Gastrocnemius medialis (tissue), 4 donors: ENCODE measurements around the gene LHFPL2.

Experiments
- POLR2A ChIP-seq, 2 donors: fragments of 450-650 bp; IDR thresholded peaks; one replicate each; pipeline ENCODE4 v1.6.1; 2017; ENCODE audit warnings: antibody characterized with exemption in 2 of 2, mild to moderate bottlenecking in 2 of 2, moderate library complexity in 2 of 2
- TF ChIP-seq, protein P1 (sequence below), 5 experiments: fragments of 450-650 bp in 3 of 5; fragments of 200-600 bp in 2 of 5; sonication (generic) in 2 of 5; IDR thresholded peaks in 4 of 5; conservative IDR thresholded peaks in 1 of 5; 1 replicate in 4 of 5; 2 replicates in 1 of 5; pipeline ENCODE4 v1.5.1; 2016 to 2019; ENCODE audit warnings: antibody characterized with exemption in 5 of 5, mild to moderate bottlenecking in 3 of 5, moderate library complexity in 3 of 5

DNA sequence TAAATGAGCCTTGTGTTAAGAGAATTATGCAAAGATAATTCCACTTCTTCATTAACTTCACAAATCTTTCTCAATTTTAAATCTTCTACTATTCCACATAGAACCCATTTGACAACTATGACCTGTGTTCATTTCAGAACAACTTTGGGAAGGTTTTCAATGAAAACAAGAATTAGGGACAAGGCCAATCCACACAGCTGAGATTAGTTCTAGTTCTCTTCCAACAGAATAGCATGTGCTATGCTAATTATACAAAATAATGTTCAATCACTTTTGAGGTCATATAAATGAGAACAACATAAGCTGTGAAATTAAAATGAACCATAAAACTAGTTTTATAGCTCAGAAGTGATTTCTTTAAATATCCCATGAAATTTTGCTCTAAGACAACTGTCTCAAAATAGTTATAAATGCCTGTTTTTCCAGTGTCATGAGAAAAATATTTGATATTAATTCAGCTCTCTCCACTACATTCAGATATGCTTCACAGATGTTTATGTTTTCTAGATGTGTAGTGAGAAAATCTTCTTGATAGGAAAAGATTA is 7.2 kb upstream of the LHFPL2 start:
- TF ChIP-seq, protein P1, sequence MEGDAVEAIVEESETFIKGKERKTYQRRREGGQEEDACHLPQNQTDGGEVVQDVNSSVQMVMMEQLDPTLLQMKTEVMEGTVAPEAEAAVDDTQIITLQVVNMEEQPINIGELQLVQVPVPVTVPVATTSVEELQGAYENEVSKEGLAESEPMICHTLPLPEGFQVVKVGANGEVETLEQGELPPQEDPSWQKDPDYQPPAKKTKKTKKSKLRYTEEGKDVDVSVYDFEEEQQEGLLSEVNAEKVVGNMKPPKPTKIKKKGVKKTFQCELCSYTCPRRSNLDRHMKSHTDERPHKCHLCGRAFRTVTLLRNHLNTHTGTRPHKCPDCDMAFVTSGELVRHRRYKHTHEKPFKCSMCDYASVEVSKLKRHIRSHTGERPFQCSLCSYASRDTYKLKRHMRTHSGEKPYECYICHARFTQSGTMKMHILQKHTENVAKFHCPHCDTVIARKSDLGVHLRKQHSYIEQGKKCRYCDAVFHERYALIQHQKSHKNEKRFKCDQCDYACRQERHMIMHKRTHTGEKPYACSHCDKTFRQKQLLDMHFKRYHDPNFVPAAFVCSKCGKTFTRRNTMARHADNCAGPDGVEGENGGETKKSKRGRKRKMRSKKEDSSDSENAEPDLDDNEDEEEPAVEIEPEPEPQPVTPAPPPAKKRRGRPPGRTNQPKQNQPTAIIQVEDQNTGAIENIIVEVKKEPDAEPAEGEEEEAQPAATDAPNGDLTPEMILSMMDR (IDR thresholded peaks at IDR 0.05 in 4 of 5, conservative IDR thresholded peaks at IDR 0.05 in 1 of 5): no peak
- no peak for TF ChIP-seq POLR2A (IDR thresholded peaks at IDR 0.05)
